Stimulated activated CD8-positive, alpha-beta memory T cell treated with anti-CD3 and anti-CD28 coated beads, Interleukin-4, amount 100 ng/mL, for 48 hours (primary cell): ENCODE results near the gene HHIP.
A peak's percentile ranks its signal among the peaks of the same experiment; 100 is the strongest.

Source experiments
- DNase-seq: peaks from one replicate; pipeline ENCODE4 v3.0.0-alpha.2; 2020

HHIP gene, protein sequence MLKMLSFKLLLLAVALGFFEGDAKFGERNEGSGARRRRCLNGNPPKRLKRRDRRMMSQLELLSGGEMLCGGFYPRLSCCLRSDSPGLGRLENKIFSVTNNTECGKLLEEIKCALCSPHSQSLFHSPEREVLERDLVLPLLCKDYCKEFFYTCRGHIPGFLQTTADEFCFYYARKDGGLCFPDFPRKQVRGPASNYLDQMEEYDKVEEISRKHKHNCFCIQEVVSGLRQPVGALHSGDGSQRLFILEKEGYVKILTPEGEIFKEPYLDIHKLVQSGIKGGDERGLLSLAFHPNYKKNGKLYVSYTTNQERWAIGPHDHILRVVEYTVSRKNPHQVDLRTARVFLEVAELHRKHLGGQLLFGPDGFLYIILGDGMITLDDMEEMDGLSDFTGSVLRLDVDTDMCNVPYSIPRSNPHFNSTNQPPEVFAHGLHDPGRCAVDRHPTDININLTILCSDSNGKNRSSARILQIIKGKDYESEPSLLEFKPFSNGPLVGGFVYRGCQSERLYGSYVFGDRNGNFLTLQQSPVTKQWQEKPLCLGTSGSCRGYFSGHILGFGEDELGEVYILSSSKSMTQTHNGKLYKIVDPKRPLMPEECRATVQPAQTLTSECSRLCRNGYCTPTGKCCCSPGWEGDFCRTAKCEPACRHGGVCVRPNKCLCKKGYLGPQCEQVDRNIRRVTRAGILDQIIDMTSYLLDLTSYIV

GRCh38 chr4:144645631-144646522, at the start of gene HHIP:
Gene HHIP, plus strand, starts transcription at chr4:144646156. Its CDS starts 520 bp downstream, at chr4:144646676.
- peak; percentile 29 for DNase-seq

GRCh38 chr4:144597171-144597570, 48.8 kb upstream of the HHIP start:
- DNase-seq, result no peak

GRCh38 chr4:144599621-144600020, 46.3 kb upstream of the HHIP start:
- DNase-seq, result no peak

DNA sequence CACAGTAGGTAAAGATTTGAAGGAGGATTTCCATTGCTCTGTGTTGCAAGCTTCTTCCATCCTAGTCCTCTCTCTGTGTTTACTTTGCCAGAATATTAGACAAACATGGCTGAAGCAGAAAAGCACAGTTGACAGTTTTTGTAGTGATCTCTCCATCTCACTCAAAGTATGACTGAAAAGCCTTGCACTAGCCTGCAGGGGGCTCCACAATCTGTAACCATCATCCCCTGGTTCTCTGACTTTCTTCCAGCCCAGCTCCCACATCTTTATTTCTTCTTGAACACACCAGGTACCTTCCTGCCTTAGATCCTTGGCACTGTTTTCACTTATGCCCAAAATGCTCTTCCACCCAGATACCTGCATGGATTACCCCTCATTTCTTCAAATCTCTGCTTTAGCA, 34.1 kb upstream of the HHIP start:
- DNase-seq, result no peak

GRCh38 chr4:144614850-144615585, 30.9 kb upstream of the HHIP start:
- no peak for DNase-seq

DNA sequence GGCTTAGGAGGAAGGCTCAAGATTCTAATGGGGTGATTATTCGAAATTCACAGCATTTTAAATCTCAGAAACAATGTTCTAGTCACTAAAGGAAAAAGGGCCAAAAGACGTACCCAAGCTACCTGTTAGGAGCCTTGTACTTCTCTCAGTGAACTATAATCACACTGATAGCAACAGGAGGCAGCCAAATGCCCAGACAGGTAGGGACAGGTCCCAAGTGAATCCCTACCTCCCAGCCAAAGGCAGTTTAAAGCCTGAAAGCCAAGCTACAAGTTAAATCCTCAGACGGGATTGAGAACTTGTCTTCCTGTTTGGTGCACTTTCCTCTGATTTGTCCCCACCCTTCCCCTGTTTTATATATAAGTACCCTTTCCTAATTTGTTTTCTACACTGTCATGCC, 24.3 kb upstream of the HHIP start:
- no peak for DNase-seq

DNA sequence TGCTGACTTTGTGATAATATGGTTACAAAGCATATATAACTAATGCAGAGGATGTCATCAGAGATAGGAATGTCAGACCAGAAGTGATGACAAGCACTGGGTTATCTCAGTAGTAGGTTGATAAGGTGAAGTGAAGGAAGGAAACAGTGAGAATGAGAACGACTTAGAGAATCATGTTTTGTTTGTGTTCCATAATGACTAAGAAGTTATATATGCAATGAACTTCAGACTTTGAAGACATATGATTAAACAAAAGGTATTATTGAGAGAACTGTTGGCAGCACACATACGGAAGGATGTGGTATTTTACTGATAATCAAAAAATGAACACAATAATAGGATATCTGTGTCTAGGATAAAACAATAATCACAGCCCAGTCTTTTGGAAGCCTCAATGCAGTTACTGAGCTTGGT, 18.3 kb upstream of the HHIP start:
- DNase-seq, result no peak

GRCh38 chr4:144633215-144633614, 12.7 kb upstream of the HHIP start:
- no peak for DNase-seq

DNA sequence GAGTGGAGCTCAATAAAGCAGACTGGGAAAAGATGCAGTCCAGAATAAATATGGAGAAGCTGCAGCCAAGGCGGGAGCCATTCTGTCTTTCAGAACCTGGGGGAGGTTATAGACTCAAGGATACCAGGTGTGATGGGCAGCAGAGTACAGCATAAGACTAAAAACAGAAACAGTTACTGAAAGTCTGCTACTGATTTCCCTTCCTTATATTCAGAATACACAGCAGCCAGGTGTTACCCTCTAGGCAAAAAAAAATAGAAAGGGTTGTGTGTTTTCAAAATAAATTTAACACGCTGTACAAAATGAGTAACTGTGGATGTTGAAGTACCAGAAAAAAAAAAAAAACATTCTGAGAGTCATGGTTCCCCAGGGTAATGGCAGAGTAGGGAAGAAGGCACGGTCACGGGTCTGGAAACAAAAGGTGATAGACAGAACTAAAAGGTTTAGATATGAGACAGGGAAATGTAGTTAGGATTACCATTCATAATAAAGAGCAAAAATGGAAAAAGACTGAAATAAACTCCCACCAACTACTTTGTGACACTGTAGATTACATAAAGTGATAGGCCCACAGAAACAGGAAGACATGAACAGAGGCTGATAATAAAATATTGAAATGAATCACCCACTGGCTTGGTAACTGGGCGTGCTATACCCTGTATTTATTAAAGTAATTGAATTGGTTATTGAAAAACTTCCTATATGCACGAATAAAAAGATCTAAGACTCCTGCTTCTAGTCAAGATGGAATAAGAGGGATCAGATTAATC, 10.8 kb upstream of the HHIP start:
- DNase-seq, result no peak

- no peak for DNase-seq
These were observed 1.4 kb upstream of the HHIP start for GRCh38 chr4:144644368-144645101.

- no peak for DNase-seq
These were observed 790 bp upstream of the HHIP start for GRCh38 chr4:144645102-144645630.

DNA sequence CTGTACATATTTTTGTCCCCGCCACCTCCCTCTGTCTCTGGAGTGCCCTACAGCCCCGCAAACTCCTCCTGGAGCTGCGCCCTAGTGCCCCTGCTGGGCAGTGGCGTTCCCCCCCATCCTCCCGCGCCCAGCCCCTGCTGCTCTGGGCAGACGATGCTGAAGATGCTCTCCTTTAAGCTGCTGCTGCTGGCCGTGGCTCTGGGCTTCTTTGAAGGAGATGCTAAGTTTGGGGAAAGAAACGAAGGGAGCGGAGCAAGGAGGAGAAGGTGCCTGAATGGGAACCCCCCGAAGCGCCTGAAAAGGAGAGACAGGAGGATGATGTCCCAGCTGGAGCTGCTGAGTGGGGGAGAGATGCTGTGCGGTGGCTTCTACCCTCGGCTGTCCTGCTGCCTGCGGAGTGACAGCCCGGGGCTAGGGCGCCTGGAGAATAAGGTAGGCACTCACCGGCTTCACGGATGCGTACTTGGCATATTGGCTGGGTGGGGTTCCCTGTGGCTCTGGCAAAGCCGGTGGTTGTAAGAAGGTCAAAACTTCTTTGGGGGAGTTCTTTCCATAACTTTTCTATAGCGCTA, 653 bp downstream of the HHIP start:
- DNase-seq, result peak; percentile 29

DNA sequence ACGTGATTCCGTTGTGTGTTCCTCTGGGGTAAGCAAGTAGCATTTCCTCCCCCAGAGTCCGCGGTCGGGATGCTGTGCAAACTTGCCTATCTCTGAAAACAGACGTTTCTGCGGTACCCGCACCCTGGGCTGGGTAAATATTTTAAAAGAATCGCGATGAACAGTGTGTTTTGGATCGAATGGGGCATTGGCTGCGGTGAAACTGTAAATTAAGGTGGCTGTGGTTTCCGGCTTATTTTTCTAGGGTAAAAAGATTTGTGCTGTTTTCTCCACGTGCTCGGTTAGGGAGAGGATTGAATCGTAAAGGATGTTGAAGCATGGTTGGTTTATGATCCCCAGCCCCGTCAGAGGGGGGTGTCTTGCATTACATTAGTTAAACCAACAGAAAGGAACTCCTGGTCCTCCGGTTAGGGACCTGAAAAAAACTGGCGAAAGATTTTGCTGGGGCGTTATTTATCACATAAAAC, 1.2 kb downstream of the HHIP start:
- peak; percentile 28 for DNase-seq

- no peak for DNase-seq
These were observed 1.6 kb downstream of the HHIP start for GRCh38 chr4:144647590-144647989.

DNA sequence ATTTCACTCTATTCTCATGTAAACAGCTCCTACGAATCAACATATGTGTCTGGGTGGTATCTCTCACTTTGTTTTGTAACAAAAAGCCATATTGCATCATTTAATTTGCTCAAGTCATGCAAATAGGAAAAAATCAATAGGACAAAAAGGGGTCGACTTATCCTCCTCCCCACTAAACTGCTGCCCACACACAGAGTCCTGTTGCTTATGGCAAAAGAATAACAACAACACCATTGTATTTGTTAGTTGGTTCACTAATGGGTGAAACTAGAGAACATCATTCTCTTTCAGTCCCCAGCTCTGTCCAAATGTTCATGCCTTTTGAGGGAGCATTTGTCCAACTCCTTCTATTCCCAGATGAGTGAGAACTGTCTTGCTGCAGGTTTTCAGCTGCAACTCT, 2.1 kb downstream of the HHIP start:
- DNase-seq, result no peak

DNA sequence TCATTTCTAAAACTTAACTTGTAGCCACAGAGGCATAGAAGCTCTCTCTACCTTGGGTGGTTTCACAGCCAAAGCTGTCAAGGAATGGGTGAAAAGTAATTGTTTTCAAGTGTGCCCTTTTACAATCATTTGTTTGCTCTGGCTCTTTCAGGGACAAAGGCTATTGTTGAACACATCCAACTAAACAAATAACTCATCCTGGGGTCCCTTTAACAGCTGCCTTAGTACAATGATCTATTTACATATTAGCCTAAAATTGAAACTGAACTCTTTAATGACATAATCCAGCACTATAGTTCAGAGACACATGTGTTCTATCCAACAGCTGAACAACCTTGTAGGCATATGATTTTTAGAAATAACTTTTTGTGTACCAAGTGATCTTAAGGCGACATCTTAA, 3.7 kb downstream of the HHIP start:
- no peak for DNase-seq

GRCh38 chr4:144650311-144651005, 4.5 kb downstream of the HHIP start:
- DNase-seq, result no peak

DNA sequence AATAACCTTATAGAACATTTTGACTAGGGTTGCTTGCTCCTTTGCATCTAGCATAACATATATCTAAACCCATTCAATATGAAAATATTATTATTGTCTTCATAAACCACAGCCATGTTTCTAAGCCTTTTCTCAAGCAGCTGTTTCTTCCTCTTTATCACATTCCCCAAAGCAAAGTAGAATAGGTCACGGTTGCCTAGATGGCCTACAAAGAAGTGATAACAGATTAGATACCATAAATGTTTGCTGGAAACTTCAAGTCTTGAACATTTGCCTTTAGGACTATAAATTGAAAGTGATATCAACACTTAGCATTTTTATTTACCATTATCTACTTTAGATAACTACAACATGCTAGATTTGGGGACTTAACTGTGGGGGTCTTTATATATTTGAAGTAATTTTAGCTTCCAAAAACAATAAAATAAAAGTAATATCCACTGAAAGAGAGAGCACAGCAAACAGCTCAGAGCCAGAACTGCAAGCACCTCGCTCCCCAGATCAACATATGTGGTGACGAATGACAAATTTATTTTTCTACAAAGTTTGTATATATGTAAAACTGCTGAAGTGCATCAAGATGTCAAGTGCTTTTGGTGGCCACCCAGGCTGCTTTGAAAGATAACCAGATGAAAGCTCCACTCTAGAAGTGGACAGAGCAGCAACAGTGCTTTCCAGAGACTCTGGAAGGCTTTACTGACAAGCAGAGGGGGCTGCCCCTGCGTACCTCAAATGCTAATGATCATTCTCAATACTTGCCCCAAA, 8.0 kb downstream of the HHIP start:
- DNase-seq, result no peak

DNA sequence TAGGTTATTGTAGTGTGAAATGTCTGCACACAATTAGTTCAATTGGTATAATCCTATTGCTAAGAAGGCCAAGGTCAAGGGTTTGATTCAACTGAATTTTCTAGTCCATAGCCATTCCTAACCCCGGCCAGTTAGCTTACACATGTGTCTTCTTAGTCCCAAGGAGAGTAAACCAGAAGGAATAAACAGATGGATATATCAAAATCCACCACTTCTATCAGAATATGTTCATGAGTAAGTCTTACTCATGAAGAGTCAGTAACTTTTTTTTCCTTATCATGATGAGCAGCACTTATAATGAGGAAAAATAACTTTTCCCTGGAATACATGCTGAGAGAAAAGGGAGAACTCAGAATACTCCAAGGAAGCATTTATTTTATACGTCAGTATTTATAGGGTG, 9.5 kb downstream of the HHIP start:
- no peak for DNase-seq
